DMS153 (cell line): ENCODE measurements around the gene PTH1R.

Experiments used
- DNase-seq: peaks from one replicate; lab custom pipeline; 2025; lab: John Stamatoyannopoulos, UW

PTH1R gene

DNA sequence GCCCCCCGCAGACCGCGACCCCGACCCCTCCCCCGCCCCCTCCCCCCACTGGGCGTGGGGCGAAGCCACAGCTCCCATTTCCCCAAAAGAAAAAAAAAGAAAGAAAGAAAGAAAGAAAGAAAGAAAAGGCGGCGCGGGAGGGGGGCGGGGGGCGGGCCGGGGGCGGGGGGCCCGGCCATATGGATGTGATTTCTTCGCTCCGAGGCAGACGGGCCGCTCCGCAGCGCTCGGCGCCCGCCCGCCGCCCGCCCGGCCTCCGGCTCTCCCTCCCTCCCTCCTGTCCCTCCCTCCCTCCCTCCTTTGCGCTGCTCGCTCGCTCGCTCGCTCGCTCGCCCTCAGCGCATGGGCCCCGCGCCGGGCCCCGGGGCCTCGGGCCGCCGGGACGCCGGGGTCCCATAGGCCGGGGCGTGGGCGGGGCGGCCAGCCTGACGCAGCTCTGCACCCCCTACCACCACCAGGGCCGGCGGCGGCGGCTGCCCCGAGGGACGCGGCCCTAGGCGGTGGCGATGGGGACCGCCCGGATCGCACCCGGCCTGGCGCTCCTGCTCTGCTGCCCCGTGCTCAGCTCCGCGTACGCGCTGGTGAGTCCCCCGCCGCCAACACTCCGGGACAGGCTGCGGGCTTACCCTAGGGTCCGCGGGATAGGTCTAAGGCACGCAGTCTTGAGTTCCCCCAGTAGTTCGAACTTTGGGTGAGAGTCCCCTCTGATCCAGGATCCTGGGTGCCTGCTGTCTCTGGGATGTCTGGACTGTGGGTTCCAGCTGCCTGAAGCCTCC, 5.7 kb downstream of the PTH1R start:
- no peak for DNase-seq

DNA sequence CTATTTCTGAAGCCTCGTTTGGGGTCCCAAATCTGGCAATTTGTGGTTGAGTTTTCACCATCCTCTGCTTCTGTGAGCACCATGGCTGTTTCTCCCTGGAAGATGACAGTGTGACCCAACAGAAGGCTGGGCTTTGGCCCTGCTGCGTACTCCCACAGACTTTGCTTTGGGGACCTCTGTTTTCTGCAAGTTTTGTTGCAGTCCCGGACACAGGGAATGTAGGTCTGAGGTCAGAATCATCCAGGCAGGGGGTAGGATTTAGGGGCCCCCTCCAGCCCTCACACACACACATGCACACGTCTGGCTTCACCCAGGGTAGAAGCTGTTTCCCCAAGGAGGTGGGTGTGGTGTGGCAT, 6.3 kb downstream of the PTH1R start:
- no peak for DNase-seq

- DNase-seq = no peak
Observed at GRCh38 chr3:46884427-46884826, 6.9 kb downstream of the PTH1R start.

- DNase-seq = no peak
Observed at GRCh38 chr3:46884929-46885328, 7.4 kb downstream of the PTH1R start.

DNA sequence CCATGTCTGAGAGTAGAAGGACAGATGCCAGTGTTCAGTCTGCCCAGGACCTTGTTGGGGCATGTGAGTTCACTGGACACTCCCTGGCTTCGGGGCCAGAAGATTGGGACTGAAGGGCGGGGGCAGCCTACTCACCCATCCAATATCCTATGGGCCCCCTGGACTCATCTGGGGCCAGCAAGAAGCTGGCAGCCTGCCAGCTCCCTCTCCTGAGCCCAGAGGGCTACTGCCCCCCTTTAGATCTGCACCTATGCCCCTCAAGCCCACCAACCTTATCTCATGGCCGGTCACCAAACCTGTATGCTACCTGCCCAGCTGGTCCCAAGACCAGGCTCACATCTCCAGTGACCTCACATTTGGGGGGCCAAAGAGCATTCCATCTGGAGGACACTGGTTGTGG, 8.1 kb downstream of the PTH1R start:
- no peak for DNase-seq

- no peak for DNase-seq
Observed at GRCh38 chr3:46887980-46888494, 10.5 kb downstream of the PTH1R start.

- no peak for DNase-seq
Observed at GRCh38 chr3:46888705-46889104, 11.2 kb downstream of the PTH1R start.

GRCh38 chr3:46889381-46890110, 12.0 kb downstream of the PTH1R start:
- DNase-seq = no peak

DNA sequence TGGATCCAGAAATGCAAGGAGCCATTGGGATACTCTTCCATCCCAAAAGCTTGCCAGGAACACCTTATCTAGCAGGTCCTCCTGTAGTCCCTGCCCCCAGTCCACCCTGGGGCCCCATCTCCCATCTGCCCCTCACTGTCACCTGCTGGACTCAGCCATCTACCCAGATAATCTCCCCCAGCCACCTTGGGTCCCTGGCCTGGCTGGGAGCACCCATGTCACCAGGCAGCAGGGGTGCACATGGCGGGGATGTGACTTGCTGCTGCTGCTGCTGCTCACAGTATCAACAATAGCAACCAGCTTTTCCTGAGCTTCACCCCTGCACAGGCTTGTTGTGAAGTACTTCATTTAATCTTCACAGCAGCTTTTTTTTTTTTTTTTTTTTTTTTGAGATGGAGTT, 12.6 kb downstream of the PTH1R start:
- no peak for DNase-seq

- no peak for DNase-seq
Observed at GRCh38 chr3:46891132-46891531, 13.6 kb downstream of the PTH1R start.

- DNase-seq = no peak
Observed at GRCh38 chr3:46892285-46893145, 15.0 kb downstream of the PTH1R start.

DNA sequence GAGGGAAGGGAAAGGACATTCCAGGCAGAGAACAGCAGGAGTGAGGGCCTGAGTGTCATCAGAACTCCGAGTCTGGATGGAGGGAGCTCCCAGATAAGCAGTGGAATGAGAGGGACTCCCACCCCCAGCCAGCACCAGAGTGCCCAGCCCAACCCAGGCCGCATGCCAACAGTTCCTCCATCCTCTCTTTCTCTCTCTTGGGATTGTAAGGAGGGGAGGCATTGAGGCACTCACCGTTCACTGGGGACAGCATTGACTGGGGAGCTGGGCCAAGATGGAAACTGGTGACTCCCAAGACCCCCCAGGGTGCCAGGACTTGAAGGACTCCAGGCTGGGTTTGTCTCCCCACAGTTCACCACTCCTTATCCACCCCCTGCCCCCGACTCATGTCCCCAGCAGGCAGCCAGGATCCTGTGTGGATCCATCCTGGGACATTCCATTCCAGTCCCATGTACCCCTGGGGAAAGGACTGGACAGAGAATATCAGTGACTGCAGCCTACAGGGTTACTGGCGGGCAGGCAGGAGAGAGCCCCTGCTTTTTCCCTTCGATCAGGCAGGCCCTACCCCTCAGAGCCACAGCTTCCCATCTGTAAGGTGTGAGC, 15.7 kb downstream of the PTH1R start:
- no peak for DNase-seq

DNA sequence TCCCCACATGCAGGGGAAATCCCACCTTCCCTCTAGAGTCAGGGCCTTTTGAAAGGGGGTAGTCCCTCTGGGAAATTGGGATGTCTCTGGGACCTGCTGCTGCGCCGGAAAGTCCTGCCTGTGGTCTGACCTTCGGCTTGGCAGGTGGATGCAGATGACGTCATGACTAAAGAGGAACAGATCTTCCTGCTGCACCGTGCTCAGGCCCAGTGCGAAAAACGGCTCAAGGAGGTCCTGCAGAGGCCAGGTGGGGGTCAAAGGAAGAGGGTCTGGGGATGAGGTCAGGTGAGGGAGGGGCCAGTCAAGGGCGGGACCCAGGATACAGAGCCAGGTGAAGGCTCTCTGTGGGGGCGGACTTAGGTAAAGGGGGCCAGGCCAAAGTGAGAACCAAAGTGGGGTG, 16.2 kb downstream of the PTH1R start:
- no peak for DNase-seq

GRCh38 chr3:46894256-46894655, 16.7 kb downstream of the PTH1R start:
- DNase-seq = no peak

- no peak for DNase-seq
Observed at GRCh38 chr3:46895204-46895660, 17.7 kb downstream of the PTH1R start.

- no peak for DNase-seq
Observed at GRCh38 chr3:46895761-46896160, 18.2 kb downstream of the PTH1R start.

DNA sequence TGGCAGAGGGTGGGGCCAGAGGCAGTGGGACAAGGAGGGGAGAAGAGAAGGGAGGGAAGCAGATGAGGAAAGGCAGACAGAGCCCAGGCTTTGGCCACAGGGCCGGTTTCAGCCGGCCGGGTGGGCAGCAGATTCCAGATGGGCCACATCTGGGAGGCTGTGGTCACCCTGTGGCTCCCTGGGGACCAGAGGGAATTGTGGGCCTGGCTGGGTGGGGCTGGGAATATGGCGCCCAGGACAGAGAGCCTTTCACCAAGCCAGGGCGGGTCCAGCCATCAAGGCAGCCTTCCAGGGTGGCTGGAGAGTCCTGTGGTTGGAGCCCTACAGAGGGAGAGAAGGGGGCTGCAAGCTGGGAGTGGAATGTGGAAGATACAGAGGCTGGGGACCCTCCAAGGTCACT, 18.9 kb downstream of the PTH1R start:
- DNase-seq = no peak

DNA sequence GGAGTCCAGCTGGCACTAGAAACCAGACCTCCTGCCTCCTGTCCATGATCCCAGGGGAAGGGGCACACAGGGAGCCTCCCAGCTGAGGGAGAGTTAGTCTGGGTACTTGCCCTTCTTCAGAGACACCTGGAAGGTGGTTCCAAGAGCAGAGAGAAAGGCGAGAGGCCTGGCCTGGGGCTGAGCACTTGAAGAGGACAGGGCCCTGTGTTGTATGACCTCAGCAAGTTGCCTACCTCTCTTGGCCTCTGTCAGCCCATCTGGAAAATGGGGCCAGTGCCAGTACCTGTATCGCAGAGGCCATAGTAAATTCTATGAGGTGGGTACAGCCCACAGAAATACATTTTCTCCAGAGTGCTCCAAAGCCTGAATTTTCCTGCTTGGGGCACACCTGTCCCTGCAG, 19.5 kb downstream of the PTH1R start:
- no peak for DNase-seq

GRCh38 chr3:46897829-46898320, 20.4 kb downstream of the PTH1R start:
- DNase-seq = no peak

DNA sequence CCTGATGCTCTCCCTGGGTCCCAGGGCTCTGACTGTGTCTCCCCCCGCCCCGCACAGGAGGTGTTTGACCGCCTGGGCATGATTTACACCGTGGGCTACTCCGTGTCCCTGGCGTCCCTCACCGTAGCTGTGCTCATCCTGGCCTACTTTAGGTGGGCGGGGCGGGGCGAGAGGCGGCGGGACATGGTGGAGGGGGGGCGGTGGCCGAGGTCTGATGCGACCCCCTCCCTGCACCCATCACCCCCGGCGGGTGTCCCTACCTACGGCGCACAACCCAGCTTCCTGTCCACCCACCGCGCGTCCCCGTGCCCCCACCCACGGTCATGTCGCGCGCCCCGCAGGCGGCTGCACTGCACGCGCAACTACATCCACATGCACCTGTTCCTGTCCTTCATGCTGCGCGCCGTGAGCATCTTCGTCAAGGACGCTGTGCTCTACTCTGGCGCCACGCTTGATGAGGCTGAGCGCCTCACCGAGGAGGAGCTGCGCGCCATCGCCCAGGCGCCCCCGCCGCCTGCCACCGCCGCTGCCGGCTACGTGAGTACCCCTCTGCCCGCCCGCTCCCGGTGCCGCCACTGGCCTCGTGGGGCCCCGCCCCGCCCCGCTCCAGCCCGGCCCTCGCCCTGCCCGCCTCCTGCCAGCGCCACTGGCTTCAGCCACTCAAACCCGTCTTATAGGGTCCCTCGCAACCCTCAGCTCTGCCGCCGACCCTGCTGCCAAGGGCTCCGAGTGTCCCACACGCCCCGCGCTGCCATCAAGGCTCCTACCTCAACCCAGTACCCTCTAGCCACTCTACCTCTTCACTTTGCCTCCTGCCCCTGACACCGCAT, 21.0 kb downstream of the PTH1R start:
- no peak for DNase-seq
